H9 (cell line): ENCODE data around the gene AFDN. TPM values are rescaled to one million over a fixed set of nuclear protein-coding genes. Genes with fewer than 3 reads are reported as not detected.

Experiments
- DNase-seq: peaks from one replicate; pipeline ENCODE4 v3.0.0-alpha.2; 2017
- H2AFZ ChIP-seq: one replicate; pipeline ENCODE4 v1.6.1; 2013; ENCODE audit warnings: mild to moderate bottlenecking, low read length, control low read depth, moderate library complexity
- H2AK5ac ChIP-seq: 2 replicates; pipeline ENCODE4 v1.6.1; 2013; ENCODE audit warnings: low read length, control low read depth, mixed read lengths; ENCODE audit not compliant: insufficient read length
- H2BK120ac ChIP-seq: one replicate; pipeline ENCODE4 v1.6.1; 2013; ENCODE audit warnings: low read depth, mild to moderate bottlenecking, low read length, control low read depth, inconsistent platforms; ENCODE audit not compliant: poor library complexity, severe bottlenecking
- H2BK12ac ChIP-seq: 2 replicates; pipeline ENCODE4 v1.6.1; 2013; ENCODE audit warnings: low read length, control low read depth, mixed read lengths, low read depth; ENCODE audit not compliant: insufficient read length
- H2BK15ac ChIP-seq: 2 replicates; pipeline ENCODE4 v1.6.1; 2013; ENCODE audit warnings: low read depth, low read length, control low read depth
- H2BK20ac ChIP-seq: one replicate; pipeline ENCODE4 v1.6.1; 2013; ENCODE audit warnings: low read depth, mild to moderate bottlenecking, low read length, control low read depth, inconsistent platforms; ENCODE audit not compliant: poor library complexity, severe bottlenecking
- H2BK5ac ChIP-seq: 2 replicates; pipeline ENCODE4 v1.6.1; 2013; ENCODE audit warnings: low read length, control low read depth, mixed read lengths; ENCODE audit not compliant: insufficient read length
- H3K14ac ChIP-seq: 2 replicates; pipeline ENCODE4 v1.6.1; 2013; ENCODE audit warnings: low read length, control low read depth; ENCODE audit not compliant: insufficient read depth
- H3K18ac ChIP-seq: 2 replicates; pipeline ENCODE4 v1.6.1; 2013; ENCODE audit warnings: low read depth, mild to moderate bottlenecking, mixed read lengths, low read length, control low read depth; ENCODE audit not compliant: insufficient read length
- H3K23ac ChIP-seq: 2 replicates; pipeline ENCODE4 v1.6.1; 2013; ENCODE audit warnings: low read length, control low read depth, mixed read lengths, low read depth; ENCODE audit not compliant: insufficient read length
- H3K23me2 ChIP-seq: 2 replicates; pipeline ENCODE4 v1.6.1; 2013; ENCODE audit warnings: low read depth, mild to moderate bottlenecking, mixed read lengths, low read length, control low read depth; ENCODE audit not compliant: insufficient read length, poor library complexity, severe bottlenecking
- H3K27ac ChIP-seq: 2 replicates; pipeline ENCODE4 v1.5.1; 2013; ENCODE audit warnings: low read length, control low read depth, mixed read lengths, low read depth; ENCODE audit not compliant: insufficient read length
- H3K27me3 ChIP-seq: 2 replicates; pipeline ENCODE4 v1.6.1; 2013; ENCODE audit warnings: low read length, control low read depth, inconsistent platforms; ENCODE audit not compliant: insufficient read depth
- H3K4ac ChIP-seq: 2 replicates; pipeline ENCODE4 v1.6.1; 2013; ENCODE audit warnings: low read depth, mild to moderate bottlenecking, control low read depth, inconsistent platforms, low read length, moderate library complexity
- H3K4me1 ChIP-seq: 2 replicates; pipeline ENCODE4 v1.6.1; 2013; ENCODE audit warnings: low read length, control low read depth, inconsistent platforms; ENCODE audit not compliant: insufficient read depth
- H3K4me2 ChIP-seq: 2 replicates; pipeline ENCODE4 v1.6.1; 2013; ENCODE audit warnings: low read length, control low read depth, mixed read lengths; ENCODE audit not compliant: insufficient read length, insufficient read depth
- H3K56ac ChIP-seq: 2 replicates; pipeline ENCODE4 v1.6.1; 2013; ENCODE audit warnings: low read depth, mild to moderate bottlenecking, mixed read lengths, low read length, control low read depth; ENCODE audit not compliant: insufficient read length
- H3K79me1 ChIP-seq: 2 replicates; pipeline ENCODE4 v1.6.1; 2013; ENCODE audit warnings: low read depth, mild to moderate bottlenecking, moderate library complexity, low read length, control low read depth, inconsistent platforms; ENCODE audit not compliant: insufficient read depth, poor library complexity, severe bottlenecking
- H3K79me2 ChIP-seq: 2 replicates; pipeline ENCODE4 v1.6.1; 2013; ENCODE audit warnings: low read length, control low read depth, inconsistent platforms; ENCODE audit not compliant: insufficient read depth
- H3K9ac ChIP-seq: 2 replicates; pipeline ENCODE4 v1.6.1; 2013; ENCODE audit warnings: low read length, control low read depth, mixed read lengths; ENCODE audit not compliant: insufficient read length; ENCODE audit errors: extremely low read depth
- H3K9me3 ChIP-seq: one replicate; pipeline ENCODE4 v1.6.1; 2013; ENCODE audit warnings: low read depth, low read length, inconsistent platforms; ENCODE audit not compliant: control insufficient read depth
- H3T11ph ChIP-seq: one replicate; pipeline ENCODE4 v1.6.1; 2013; ENCODE audit warnings: mild to moderate bottlenecking, low read length, control low read depth, inconsistent platforms
- H4K20me1 ChIP-seq: one replicate; pipeline ENCODE4 v1.6.1; 2013; ENCODE audit not compliant: control insufficient read depth, insufficient read length, insufficient read depth
- H4K5ac ChIP-seq: 2 replicates; pipeline ENCODE4 v1.6.1; 2013; ENCODE audit warnings: low read depth, mild to moderate bottlenecking, mixed read lengths, low read length, control low read depth; ENCODE audit not compliant: insufficient read length
- H4K8ac ChIP-seq: replicated peaks from 2 replicates; pipeline ENCODE4 v1.6.1; 2013; ENCODE audit warnings: low read length, control low read depth, mixed read lengths, low read depth; ENCODE audit not compliant: insufficient read length
- H4K91ac ChIP-seq: 2 replicates; pipeline ENCODE4 v1.6.1; 2013; ENCODE audit warnings: low read depth, mild to moderate bottlenecking, moderate library complexity, mixed read lengths, low read length, control low read depth; ENCODE audit not compliant: insufficient read length
- H3K27ac Mint-ChIP-seq, 3 experiments: 2 replicates in 2 of 3; 3 replicates in 1 of 3; pipeline ENCODE4 v1.8.0; 2020 to 2021; ENCODE audit warnings: mixed read lengths in 3 of 3, mild to moderate bottlenecking in 1 of 3, moderate library complexity in 1 of 3
- H3K27me3 Mint-ChIP-seq: 2 replicates; pipeline ENCODE4 v1.8.0; 2021; ENCODE audit warnings: low read depth, mild to moderate bottlenecking, moderate library complexity, mixed read lengths
- H3K36me3 Mint-ChIP-seq, 3 experiments: 2 replicates in 2 of 3; 3 replicates in 1 of 3; pipeline ENCODE4 v1.8.0; 2020 to 2021; ENCODE audit warnings: low read depth in 3 of 3, mixed read lengths in 3 of 3; ENCODE audit not compliant: insufficient read depth in 1 of 3
- H3K4me1 Mint-ChIP-seq, 2 experiments: 2 replicates each; pipeline ENCODE4 v1.8.0; 2020; ENCODE audit warnings: mixed read lengths in 2 of 2
- H3K4me3 Mint-ChIP-seq, 2 experiments: 2 replicates in 1 of 2; 3 replicates in 1 of 2; pipeline ENCODE4 v1.8.0; 2020 to 2021; ENCODE audit warnings: mild to moderate bottlenecking in 2 of 2, mixed read lengths in 2 of 2, moderate library complexity in 1 of 2
- H3K9me3 Mint-ChIP-seq, 2 experiments: 2 replicates in 1 of 2; 3 replicates in 1 of 2; pipeline ENCODE4 v1.8.0; 2020; ENCODE audit warnings: mild to moderate bottlenecking in 2 of 2, mixed read lengths in 2 of 2, moderate library complexity in 1 of 2
- CTCF ChIP-seq: fragments of 200-600 bp; sonication (generic); conservative IDR thresholded peaks from 3 replicates; pipeline ENCODE4 v1.8.0; 2021; ENCODE audit warnings: antibody characterized with exemption, mild to moderate bottlenecking
- WGBS: extraction: QIAGEN DNeasy Blood & Tissue Kit; methylation state at CpG from one replicate; pipeline ENCODE4 v1.1.7; 2013; ENCODE audit warnings: missing lambda C conversion rate, low lambda C conversion rate, mixed read lengths; ENCODE audit not compliant: insufficient read length; ENCODE audit errors: extremely low coverage; 5-methylcytosine and 5-hydroxymethylcytosine counted together
- total RNA-seq: library from RNA; stranded (reverse); gene quantifications from 2 replicates; pipeline ENCODE4 v1.2.1, GENCODE V29; 2021

The AFDN gene
- total RNA-seq, 1 experiment from 2014 or later, result 157 TPM

- Histone ChIP-seq H4K5ac (no peak overlapping the region), H3K79me2 (no peaks in the 10 kb centered on the region), H4K8ac (no peak overlapping the region), H2BK20ac (no peak overlapping the region), H3K56ac (no peak overlapping the region), H3K4me2 (no peak overlapping the region), H3K27me3 (no peaks in the 10 kb centered on the region), H3K27ac (no peak overlapping the region), H2BK15ac (no peak overlapping the region), H4K91ac (no peak overlapping the region), H3K18ac (no peak overlapping the region), H3K9ac (no peak overlapping the region), H3K9me3 (no peaks in the 10 kb centered on the region), H3K4ac (no peak overlapping the region), H2AK5ac (no peak overlapping the region), H3K23me2 (no peaks in the 10 kb centered on the region), H2BK12ac (no peak overlapping the region), H2BK5ac (no peak overlapping the region), H3K14ac (no peak overlapping the region), H2AFZ (no peak overlapping the region), H3K79me1 (no peaks in the 10 kb centered on the region), H2BK120ac (no peak overlapping the region), H3K4me1 (no peaks in the 10 kb centered on the region), H4K20me1 (no peaks in the 10 kb centered on the region), H3T11ph (no peak overlapping the region), H3K23ac (no peak overlapping the region)
- DNase-seq, result no peak
- Mint-ChIP-seq H3K4me3 (no peak overlapping the region), H3K4me1 (no peaks in the 10 kb centered on the region), H3K9me3 (no peaks in the 10 kb centered on the region), H3K27ac (no peak overlapping the region), H3K27me3 (no peaks in the 10 kb centered on the region), H3K36me3 (peaks cover 23 to 70% (median 65%) of the 10 kb centered on the region in 3 experiments; a peak in 6 of 7 replicates)
- WGBS, result no CpG with 5 or more reads among the region's 3 CpGs
- no peak for TF ChIP-seq CTCF
These were observed 87.0 kb downstream of the AFDN start for GRCh38 chr6:167913699-167914098.
